WI38 (cell line): ENCODE data around the gene SHISA5.
"Not testable (repeated sequence)": the region's sequence is repeated elsewhere in the genome, so short reads cannot be mapped to it uniquely, and the experiment has no call there.

Experiments used
- H3K4me3 ChIP-seq: 2 replicates; pipeline ENCODE4 v1.5.1; 2011; ENCODE audit warnings: low read depth, mild to moderate bottlenecking, control low read depth, low read length
- TF ChIP-seq, protein P1 (sequence below): IDR thresholded peaks from 2 replicates; pipeline ENCODE4 v1.5.1; 2012; ENCODE audit warnings: low read depth, mild to moderate bottlenecking, control low read depth, low read length

SHISA5 gene

GRCh38 chr3:48532977-48533337 lies 29.0 kb upstream of the SHISA5 start:
- no peak overlapping the region for H3K4me3 ChIP-seq
- TF ChIP-seq, protein P1, sequence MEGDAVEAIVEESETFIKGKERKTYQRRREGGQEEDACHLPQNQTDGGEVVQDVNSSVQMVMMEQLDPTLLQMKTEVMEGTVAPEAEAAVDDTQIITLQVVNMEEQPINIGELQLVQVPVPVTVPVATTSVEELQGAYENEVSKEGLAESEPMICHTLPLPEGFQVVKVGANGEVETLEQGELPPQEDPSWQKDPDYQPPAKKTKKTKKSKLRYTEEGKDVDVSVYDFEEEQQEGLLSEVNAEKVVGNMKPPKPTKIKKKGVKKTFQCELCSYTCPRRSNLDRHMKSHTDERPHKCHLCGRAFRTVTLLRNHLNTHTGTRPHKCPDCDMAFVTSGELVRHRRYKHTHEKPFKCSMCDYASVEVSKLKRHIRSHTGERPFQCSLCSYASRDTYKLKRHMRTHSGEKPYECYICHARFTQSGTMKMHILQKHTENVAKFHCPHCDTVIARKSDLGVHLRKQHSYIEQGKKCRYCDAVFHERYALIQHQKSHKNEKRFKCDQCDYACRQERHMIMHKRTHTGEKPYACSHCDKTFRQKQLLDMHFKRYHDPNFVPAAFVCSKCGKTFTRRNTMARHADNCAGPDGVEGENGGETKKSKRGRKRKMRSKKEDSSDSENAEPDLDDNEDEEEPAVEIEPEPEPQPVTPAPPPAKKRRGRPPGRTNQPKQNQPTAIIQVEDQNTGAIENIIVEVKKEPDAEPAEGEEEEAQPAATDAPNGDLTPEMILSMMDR = no peak

DNA sequence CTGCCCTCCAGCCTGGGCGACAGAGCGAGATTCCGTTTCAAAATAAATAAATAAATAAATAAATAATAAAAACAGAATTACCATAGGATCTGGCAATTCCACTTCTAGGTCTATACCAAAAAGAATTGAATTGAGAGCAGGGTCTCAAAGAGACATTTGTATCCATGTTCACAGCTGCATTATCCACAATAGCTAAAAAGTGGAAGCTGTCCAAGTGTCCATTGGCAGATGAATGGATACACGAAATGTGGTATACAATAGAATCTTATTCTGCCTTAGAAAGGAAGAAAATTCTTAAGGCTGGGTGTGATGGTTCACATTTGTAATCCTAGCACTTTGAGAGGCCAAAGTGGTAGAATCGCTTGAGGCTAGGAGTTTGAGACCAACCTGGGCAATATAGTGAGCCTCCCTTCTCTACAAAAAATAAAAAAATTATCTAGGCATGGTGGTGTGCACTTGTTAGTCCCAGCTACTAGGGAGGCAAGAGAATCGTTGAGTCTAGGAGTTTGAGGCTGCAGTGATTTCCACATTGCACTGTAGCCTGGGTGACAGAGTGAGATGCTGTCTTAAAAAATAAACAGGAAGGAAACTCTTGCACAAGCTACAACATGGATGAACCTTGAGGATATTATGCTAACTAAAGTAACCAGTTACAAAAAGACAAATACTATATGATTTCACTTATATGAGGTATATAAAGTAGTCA lies 28.4 kb upstream of the SHISA5 start:
- H3K4me3 ChIP-seq = no peak overlapping the region
- TF ChIP-seq, protein P1 = no peak

DNA sequence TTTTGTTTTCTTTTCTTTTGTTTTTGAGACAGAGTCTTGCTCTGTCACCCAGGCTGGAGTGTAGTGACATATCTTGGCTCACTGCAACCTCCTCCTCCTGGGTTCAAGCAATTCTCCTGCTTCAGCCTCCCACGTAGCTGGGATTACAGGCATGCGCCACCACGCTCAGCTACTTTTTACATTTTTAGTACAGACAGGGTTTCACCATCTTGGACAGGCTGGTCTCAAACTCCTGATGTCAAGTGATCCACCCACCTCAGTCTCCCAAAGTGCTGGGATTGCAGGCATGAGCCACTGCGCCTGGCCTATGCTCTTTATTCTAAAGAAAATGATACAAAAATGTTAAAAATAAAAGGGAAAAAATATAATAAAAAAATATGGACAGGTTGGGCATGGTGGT lies 26.7 kb upstream of the SHISA5 start:
- H3K4me3 ChIP-seq = not testable (repeated sequence)

- TF ChIP-seq, protein P1 = no peak
- no peak overlapping the region for H3K4me3 ChIP-seq
Observed at GRCh38 chr3:48528754-48529153, 24.8 kb upstream of the SHISA5 start.

DNA sequence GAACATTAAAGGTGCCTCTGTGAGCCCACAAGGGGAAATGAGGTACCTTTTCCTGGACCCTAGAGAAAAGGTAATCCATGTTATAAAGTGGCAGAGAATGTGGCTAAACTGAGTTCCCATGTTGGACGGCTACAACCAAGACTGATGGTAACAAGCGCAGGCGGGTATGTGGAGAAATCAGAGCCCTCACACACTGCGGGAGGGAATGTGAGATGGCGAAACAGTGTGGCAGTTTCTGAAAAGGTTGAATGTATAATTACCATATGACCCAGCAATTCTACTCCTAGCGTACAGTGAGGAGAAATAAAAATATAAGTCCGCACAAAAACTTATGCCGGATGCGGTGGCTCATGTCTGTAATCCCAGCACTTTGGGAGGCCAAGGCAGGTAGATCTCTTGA lies 24.1 kb upstream of the SHISA5 start:
- TF ChIP-seq, protein P1 = no peak
- no peak overlapping the region for H3K4me3 ChIP-seq

DNA sequence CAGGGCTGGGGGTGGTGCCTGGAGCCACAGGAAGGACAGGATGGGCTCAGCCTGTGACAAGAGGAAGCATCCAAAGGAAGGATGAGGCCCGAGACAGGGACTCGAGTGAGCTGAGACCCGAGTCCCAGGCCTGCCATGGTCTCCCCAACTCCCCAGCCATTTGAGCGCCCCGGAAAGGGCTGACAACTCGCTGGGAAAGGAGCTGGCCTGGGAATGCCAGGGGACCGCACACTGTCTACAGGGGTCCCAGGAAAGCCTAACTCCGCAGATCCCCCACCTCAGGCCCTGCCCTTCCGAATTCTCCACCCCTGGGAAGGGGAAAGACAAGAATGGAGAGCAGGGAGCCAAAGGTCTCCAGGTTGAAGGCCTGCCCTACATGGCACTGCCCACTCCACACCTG lies 21.0 kb upstream of the SHISA5 start:
- no peak overlapping the region for H3K4me3 ChIP-seq
- TF ChIP-seq, protein P1 = no peak

DNA sequence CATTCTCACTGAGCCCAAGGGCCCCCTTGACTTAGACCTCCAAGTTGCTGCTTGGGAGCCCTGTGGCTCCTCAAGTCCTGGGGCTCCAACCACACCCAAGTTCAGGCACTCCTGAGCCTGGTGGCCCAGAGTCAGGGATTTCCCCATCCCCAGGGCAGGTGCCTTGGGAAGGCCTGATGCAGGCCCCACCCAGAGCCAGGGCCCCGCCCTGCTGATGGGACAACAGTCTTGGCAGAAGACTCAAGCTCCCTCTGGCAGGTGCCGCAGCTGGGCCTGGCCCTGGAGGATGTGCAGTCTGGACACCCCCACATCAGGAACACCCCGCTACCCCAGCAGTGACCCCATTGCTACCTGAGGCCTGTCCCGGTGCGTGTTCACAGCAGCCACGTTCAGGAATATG lies 17.7 kb upstream of the SHISA5 start:
- TF ChIP-seq, protein P1 = no peak
- no peak overlapping the region for H3K4me3 ChIP-seq

DNA sequence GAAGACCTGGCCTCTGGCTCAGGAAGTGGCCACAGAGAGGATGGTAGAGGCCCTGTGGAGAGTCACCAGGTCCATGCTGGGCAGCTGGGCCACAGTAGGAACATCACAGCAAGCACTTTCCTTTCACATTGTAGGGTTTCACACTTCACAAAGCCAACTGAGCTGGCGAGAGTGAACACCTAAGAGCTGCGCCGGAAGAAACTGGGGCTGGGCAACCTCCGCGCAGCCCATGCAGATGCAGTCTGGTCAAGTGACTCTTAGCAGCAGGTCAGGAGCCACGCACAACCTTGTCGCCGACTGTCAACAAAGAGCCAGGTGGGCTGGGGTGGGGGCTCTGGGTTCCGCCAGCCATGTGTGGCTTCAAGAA lies 15.3 kb upstream of the SHISA5 start:
- TF ChIP-seq, protein P1 = no peak

More for the DNA sequence above, 15.3 kb upstream of the SHISA5 start:
- H3K4me3 ChIP-seq = no peak overlapping the region
